GM23338 (cell line): ENCODE measurements around the gene ARSI. TPM values are rescaled to one million over a fixed set of nuclear protein-coding genes. Genes with fewer than 3 reads are reported as not detected.

Experiments used
- JUNB ChIP-seq: IDR thresholded peaks from one replicate; pipeline ENCODE4 v1.6.1; 2016; ENCODE audit warnings: antibody characterized with exemption; ENCODE audit not compliant: unreplicated experiment
- NANOG ChIP-seq: IDR thresholded peaks from 2 replicates; pipeline ENCODE4 v1.6.1; 2016; ENCODE audit warnings: antibody characterized with exemption, borderline replicate concordance
- POLR2AphosphoS5 ChIP-seq: IDR thresholded peaks from 2 replicates; pipeline ENCODE4 v1.6.1; 2016; ENCODE audit warnings: antibody characterized with exemption, low read depth
- ZNF114 ChIP-seq: fragments of 250-450 bp; sonication (Bioruptor Pico); IDR thresholded peaks from 2 replicates; pipeline ENCODE4 v1.5.0; 2020; ENCODE audit warnings: mild to moderate bottlenecking, moderate library complexity
- ZNF331 ChIP-seq: fragments of 250-450 bp; sonication (Bioruptor Pico); IDR thresholded peaks from 2 replicates; pipeline ENCODE4 v1.5.0; 2020; ENCODE audit warnings: low read depth, mild to moderate bottlenecking, moderate library complexity
- polyA plus RNA-seq: library from polyadenylated mRNA; unstranded; fragments of >200 nt; fragmentation: Nextera tagmentation; extraction: Ambion mirVana; gene quantifications from 2 replicates; pipeline ENCODE4 v1.2.1, GENCODE V29; 2016
- total RNA-seq: library from RNA; depleted of rRNA; stranded (reverse); fragments of >200 nt; shearing (Covaris generic); gene quantifications from 2 replicates; pipeline ENCODE4 v1.2.3, GENCODE V29; 2014; rRNA removed
- TF ChIP-seq, protein P1 (sequence below), 2 experiments: fragments of 200-600 bp in 1 of 2; sonication (generic) in 1 of 2; conservative IDR thresholded peaks; 2 replicates each; pipeline versions ENCODE4 v1.5.1 to v1.6.1; 2016 to 2017; ENCODE audit warnings: antibody characterized with exemption in 2 of 2, low read depth in 2 of 2, mild to moderate bottlenecking in 2 of 2, moderate library complexity in 1 of 2
- TF ChIP-seq, protein P2 (sequence below): IDR thresholded peaks from one replicate; pipeline ENCODE4 v1.6.1; 2018; ENCODE audit warnings: antibody characterized with exemption; ENCODE audit not compliant: unreplicated experiment

The ARSI gene
- total and polyA plus RNA-seq, 2 experiments from 2014 or later: 0.99 to 6.9 TPM

DNA sequence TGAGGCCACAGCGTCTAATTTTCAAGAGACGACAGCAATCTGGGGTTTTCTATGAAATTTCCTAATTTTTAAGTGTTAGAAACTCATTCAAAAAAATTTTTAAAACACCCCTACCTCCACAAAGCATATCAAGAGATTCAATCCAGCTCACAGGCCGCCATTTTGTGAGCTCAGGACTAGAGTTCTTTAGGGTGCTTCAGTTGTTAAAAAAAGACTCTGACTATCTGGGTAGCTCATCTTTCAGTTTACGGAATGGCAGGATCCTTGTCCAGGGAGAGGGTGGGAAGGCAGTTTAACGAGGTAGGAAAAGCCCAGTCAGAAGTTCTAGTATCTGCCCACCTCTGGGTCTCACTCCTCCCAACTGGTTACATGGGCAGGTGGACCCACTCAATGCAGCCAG, 56.3 kb downstream of the ARSI start (continued):
- TF ChIP-seq, protein P1, sequence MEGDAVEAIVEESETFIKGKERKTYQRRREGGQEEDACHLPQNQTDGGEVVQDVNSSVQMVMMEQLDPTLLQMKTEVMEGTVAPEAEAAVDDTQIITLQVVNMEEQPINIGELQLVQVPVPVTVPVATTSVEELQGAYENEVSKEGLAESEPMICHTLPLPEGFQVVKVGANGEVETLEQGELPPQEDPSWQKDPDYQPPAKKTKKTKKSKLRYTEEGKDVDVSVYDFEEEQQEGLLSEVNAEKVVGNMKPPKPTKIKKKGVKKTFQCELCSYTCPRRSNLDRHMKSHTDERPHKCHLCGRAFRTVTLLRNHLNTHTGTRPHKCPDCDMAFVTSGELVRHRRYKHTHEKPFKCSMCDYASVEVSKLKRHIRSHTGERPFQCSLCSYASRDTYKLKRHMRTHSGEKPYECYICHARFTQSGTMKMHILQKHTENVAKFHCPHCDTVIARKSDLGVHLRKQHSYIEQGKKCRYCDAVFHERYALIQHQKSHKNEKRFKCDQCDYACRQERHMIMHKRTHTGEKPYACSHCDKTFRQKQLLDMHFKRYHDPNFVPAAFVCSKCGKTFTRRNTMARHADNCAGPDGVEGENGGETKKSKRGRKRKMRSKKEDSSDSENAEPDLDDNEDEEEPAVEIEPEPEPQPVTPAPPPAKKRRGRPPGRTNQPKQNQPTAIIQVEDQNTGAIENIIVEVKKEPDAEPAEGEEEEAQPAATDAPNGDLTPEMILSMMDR (conservative IDR thresholded peaks at IDR 0.05; ENCODE audit: low read depth in 2 of 2): no peak
- TF ChIP-seq JUNB (no peak), ZNF114 (no peak), POLR2AphosphoS5 (no peak), ZNF331 (CRISPR knock-in tag) (no peak), NANOG (no peak)
- TF ChIP-seq, protein P2, sequence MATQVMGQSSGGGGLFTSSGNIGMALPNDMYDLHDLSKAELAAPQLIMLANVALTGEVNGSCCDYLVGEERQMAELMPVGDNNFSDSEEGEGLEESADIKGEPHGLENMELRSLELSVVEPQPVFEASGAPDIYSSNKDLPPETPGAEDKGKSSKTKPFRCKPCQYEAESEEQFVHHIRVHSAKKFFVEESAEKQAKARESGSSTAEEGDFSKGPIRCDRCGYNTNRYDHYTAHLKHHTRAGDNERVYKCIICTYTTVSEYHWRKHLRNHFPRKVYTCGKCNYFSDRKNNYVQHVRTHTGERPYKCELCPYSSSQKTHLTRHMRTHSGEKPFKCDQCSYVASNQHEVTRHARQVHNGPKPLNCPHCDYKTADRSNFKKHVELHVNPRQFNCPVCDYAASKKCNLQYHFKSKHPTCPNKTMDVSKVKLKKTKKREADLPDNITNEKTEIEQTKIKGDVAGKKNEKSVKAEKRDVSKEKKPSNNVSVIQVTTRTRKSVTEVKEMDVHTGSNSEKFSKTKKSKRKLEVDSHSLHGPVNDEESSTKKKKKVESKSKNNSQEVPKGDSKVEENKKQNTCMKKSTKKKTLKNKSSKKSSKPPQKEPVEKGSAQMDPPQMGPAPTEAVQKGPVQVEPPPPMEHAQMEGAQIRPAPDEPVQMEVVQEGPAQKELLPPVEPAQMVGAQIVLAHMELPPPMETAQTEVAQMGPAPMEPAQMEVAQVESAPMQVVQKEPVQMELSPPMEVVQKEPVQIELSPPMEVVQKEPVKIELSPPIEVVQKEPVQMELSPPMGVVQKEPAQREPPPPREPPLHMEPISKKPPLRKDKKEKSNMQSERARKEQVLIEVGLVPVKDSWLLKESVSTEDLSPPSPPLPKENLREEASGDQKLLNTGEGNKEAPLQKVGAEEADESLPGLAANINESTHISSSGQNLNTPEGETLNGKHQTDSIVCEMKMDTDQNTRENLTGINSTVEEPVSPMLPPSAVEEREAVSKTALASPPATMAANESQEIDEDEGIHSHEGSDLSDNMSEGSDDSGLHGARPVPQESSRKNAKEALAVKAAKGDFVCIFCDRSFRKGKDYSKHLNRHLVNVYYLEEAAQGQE: no peak

Other genes with a start within 250 kb of the ARSI start
- gene CSF1R, start 216.4 kb downstream of the ARSI start, total RNA-seq: not detected in 2 replicates
- 0.21 TPM in 1 of 2 replicates, not detected in the other for gene CSF1R, start 216.4 kb downstream of the ARSI start, polyA plus RNA-seq
- 7.1 and 11.3 TPM in 2 replicates for gene PDGFRB, start 147.1 kb downstream of the ARSI start, total RNA-seq
- gene PDGFRB, start 147.1 kb downstream of the ARSI start, polyA plus RNA-seq: 4.1 and 4.5 TPM in 2 replicates
- not detected in 2 replicates for gene CDX1, start 136.1 kb downstream of the ARSI start, total RNA-seq
- gene CDX1, start 136.1 kb downstream of the ARSI start, polyA plus RNA-seq: not detected in 2 replicates
- gene SLC6A7, start 112.8 kb downstream of the ARSI start, total RNA-seq: not detected in 2 replicates
- not detected in 2 replicates for gene SLC6A7, start 112.8 kb downstream of the ARSI start, polyA plus RNA-seq
- gene CAMK2A, start 13.1 kb downstream of the ARSI start, total RNA-seq: not detected in 2 replicates
- gene CAMK2A, start 13.1 kb downstream of the ARSI start, polyA plus RNA-seq: 0.18 TPM in 1 of 2 replicates, not detected in the other
- 152 and 165 TPM in 2 replicates for gene TCOF1, start 54.8 kb upstream of the ARSI start, total RNA-seq
- gene TCOF1, start 54.8 kb upstream of the ARSI start, polyA plus RNA-seq: 83.4 and 86.8 TPM in 2 replicates
- 49.8 and 54.8 TPM in 2 replicates for gene CD74, start 110.0 kb upstream of the ARSI start, total RNA-seq
- gene CD74, start 110.0 kb upstream of the ARSI start, polyA plus RNA-seq: 98.4 and 105 TPM in 2 replicates
- gene RPS14, start 146.8 kb upstream of the ARSI start, total RNA-seq: 1,443 and 1,506 TPM in 2 replicates
- 2,790 and 2,911 TPM in 2 replicates for gene RPS14, start 146.8 kb upstream of the ARSI start, polyA plus RNA-seq
- 76.6 and 85.0 TPM in 2 replicates for gene NDST1, start 205.2 kb upstream of the ARSI start, total RNA-seq
- 7.3 and 8.5 TPM in 2 replicates for gene NDST1, start 205.2 kb upstream of the ARSI start, polyA plus RNA-seq